HCT116 (cell line): Measurements from ENCODE around the gene CCDC146. TPM values are rescaled to one million over a fixed set of nuclear protein-coding genes. Genes with fewer than 3 reads are reported as not detected.

Experiments used
- ATAC-seq: fragments of 200-7000 bp; cut with Tn5 transposase; 2 replicates; pipeline ENCODE4 v1.9.1; 2020; ENCODE audit warnings: mild to moderate bottlenecking, moderate library complexity
- BruUV-seq: library from RNA; stranded (reverse); fragments of 400-500 nt; replicated peaks from 2 replicates; lab custom pipeline; 2021; lab: Mats Ljungman, UMichigan
- CTCF ChIA-PET: fragments of 300-600 bp; sonication (Branson Sonifier 250); formaldehyde crosslinking; loops from one replicate; lab custom pipeline; 2021; ENCODE audit warnings: antibody characterized with exemption; lab: Charles Lee
- POLR2A ChIA-PET: fragments of 300-600, 350-600 bp; sonication (Branson Sonifier 250); formaldehyde crosslinking; loops from one replicate; lab custom pipeline; 2021; ENCODE audit warnings: antibody characterized with exemption; lab: Charles Lee
- RAD21 ChIA-PET, 2 experiments: fragments of 300-600 bp; sonication (Branson Sonifier 250); formaldehyde crosslinking; loops; one replicate each; lab custom pipeline; 2023; ENCODE audit warnings: low total read pairs in 2 of 2; ENCODE audit not compliant: uncharacterized antibody in 2 of 2, unreplicated experiment in 2 of 2, low non-redundant PET in 1 of 2; lab: Charles Lee
- DNase-seq: peaks from one replicate; pipeline ENCODE4 v3.0.0-alpha.2; 2010; ENCODE audit warnings: low read depth, low spot score
- H2AFZ ChIP-seq: fragments of 200-600 bp; shearing (Covaris generic), sonication (generic); 2 replicates; pipeline ENCODE4 v1.6.1; 2017; ENCODE audit warnings: low read depth, mixed run types, mixed read lengths, antibody characterized with exemption, low read length; ENCODE audit not compliant: poor library complexity, severe bottlenecking
- H3K27ac ChIP-seq: 2 replicates; pipeline ENCODE4 v1.5.1; 2012; ENCODE audit warnings: low read depth, low read length
- H3K27me3 ChIP-seq: fragments of 200-600 bp; sonication (generic); 2 replicates; pipeline ENCODE4 v1.6.1; 2016; ENCODE audit warnings: mixed run types, low read length, mixed read lengths; ENCODE audit not compliant: insufficient read depth
- H3K36me3 ChIP-seq, 2 experiments: fragments of 200-500 bp in 1 of 2; fragments of 200-600 bp in 1 of 2; sonication (Bioruptor generic) in 1 of 2; sonication (generic) in 1 of 2; 2 replicates each; pipeline versions ENCODE4 v1.5.1 to v1.6.1; 2014 to 2016; ENCODE audit warnings: low read length in 2 of 2, inconsistent platforms in 1 of 2, mixed read lengths in 1 of 2, mixed run types in 1 of 2; ENCODE audit not compliant: insufficient read depth in 2 of 2, control insufficient read depth in 1 of 2
- H3K4me1 ChIP-seq, 2 experiments: fragments of 200-600 bp in 1 of 2; sonication (generic) in 1 of 2; 2 replicates each; pipeline versions ENCODE4 v1.5.1 to v1.6.1; 2012 to 2017; ENCODE audit warnings: low read length in 2 of 2, inconsistent platforms in 1 of 2, mild to moderate bottlenecking in 1 of 2, mixed read lengths in 1 of 2, mixed run types in 1 of 2, moderate library complexity in 1 of 2; ENCODE audit not compliant: insufficient read depth in 2 of 2, control insufficient read depth in 1 of 2
- H3K4me2 ChIP-seq: fragments of 200-600 bp; sonication (generic); 2 replicates; pipeline ENCODE4 v1.6.1; 2017; ENCODE audit warnings: mixed run types, low read length, mixed read lengths
- H3K4me3 ChIP-seq, 2 experiments: fragments of 200-600 bp in 1 of 2; sonication (generic) in 1 of 2; replicated peaks in 1 of 2; 2 replicates each; pipeline ENCODE4 v1.5.1; 2011 to 2016; ENCODE audit warnings: low read length in 2 of 2, control low read depth in 1 of 2, low read depth in 1 of 2, mild to moderate bottlenecking in 1 of 2, mixed read lengths in 1 of 2, mixed run types in 1 of 2
- H3K79me2 ChIP-seq: fragments of 200-600 bp; sonication (generic); 2 replicates; pipeline ENCODE4 v1.6.1; 2017; ENCODE audit warnings: mild to moderate bottlenecking, mixed run types, low read length, moderate library complexity, mixed read lengths; ENCODE audit not compliant: insufficient read depth
- H3K9ac ChIP-seq: fragments of 200-600 bp; sonication (generic); 2 replicates; pipeline ENCODE4 v1.6.1; 2016; ENCODE audit warnings: low read length, mixed read lengths
- H3K9me2 ChIP-seq: fragments of 200-600 bp; sonication (generic), shearing (Covaris generic); 2 replicates; pipeline ENCODE4 v1.6.1; 2017; ENCODE audit warnings: mixed run types, mild to moderate bottlenecking, moderate library complexity; ENCODE audit not compliant: insufficient read depth
- H3K9me3 ChIP-seq, 2 experiments: fragments of 200-500 bp in 1 of 2; fragments of 200-600 bp in 1 of 2; sonication (Bioruptor generic) in 1 of 2; sonication (generic) in 1 of 2; 2 replicates each; pipeline ENCODE4 v1.6.1; 2014 to 2017; ENCODE audit warnings: low read length in 2 of 2, mixed read lengths in 2 of 2, inconsistent platforms in 1 of 2, low read depth in 1 of 2, mild to moderate bottlenecking in 1 of 2, mixed run types in 1 of 2, moderate library complexity in 1 of 2; ENCODE audit not compliant: control insufficient read depth in 1 of 2, insufficient read depth in 1 of 2
- H4K20me1 ChIP-seq: fragments of 200-600 bp; sonication (generic), shearing (Covaris generic); 2 replicates; pipeline ENCODE4 v1.6.1; 2017; ENCODE audit warnings: mixed run types, mild to moderate bottlenecking, moderate library complexity; ENCODE audit not compliant: insufficient read depth
- CEBPB ChIP-seq: IDR thresholded peaks from 2 replicates; pipeline ENCODE4 v1.6.1; 2012; ENCODE audit warnings: low read depth
- EGR1 ChIP-seq: IDR thresholded peaks from 2 replicates; pipeline ENCODE4 v1.6.1; 2012; ENCODE audit warnings: low read depth
- ELF1 ChIP-seq: IDR thresholded peaks from 2 replicates; pipeline ENCODE4 v1.6.1; 2012; ENCODE audit warnings: low read depth, borderline replicate concordance
- EZH2phosphoT487 ChIP-seq: fragments of 200-600 bp; IDR thresholded peaks from 2 replicates; pipeline ENCODE4 v1.6.1; 2018; ENCODE audit warnings: antibody characterized with exemption, borderline replicate concordance
- FOSL1 ChIP-seq: IDR thresholded peaks from 2 replicates; pipeline ENCODE4 v1.6.1; 2012; ENCODE audit warnings: low read depth
- JUND ChIP-seq: IDR thresholded peaks from 2 replicates; pipeline ENCODE4 v1.6.1; 2012
- POLR2A ChIP-seq: IDR thresholded peaks from 2 replicates; pipeline ENCODE4 v1.7.0; 2011; ENCODE audit warnings: borderline replicate concordance; ENCODE audit not compliant: insufficient read depth, insufficient read length; ENCODE audit errors: extremely low read depth
- POLR2AphosphoS5 ChIP-seq: IDR thresholded peaks from 2 replicates; pipeline ENCODE4 v1.6.1; 2011; ENCODE audit warnings: mild to moderate bottlenecking, low read depth, low read length, moderate library complexity
- RAD21 ChIP-seq: IDR thresholded peaks from 2 replicates; pipeline ENCODE4 v1.6.1; 2012; ENCODE audit warnings: low read depth, mild to moderate bottlenecking
- REST ChIP-seq: IDR thresholded peaks from 2 replicates; pipeline ENCODE4 v1.6.1; 2012; ENCODE audit warnings: low read depth
- SIN3A ChIP-seq: IDR thresholded peaks from 2 replicates; pipeline ENCODE4 v1.6.1; 2012; ENCODE audit warnings: low read depth
- SP1 ChIP-seq: IDR thresholded peaks from 2 replicates; pipeline ENCODE4 v1.6.1; 2012; ENCODE audit warnings: low read depth
- SRF ChIP-seq: IDR thresholded peaks from 2 replicates; pipeline ENCODE4 v1.6.1; 2012; ENCODE audit warnings: low read depth
- TCF7L2 ChIP-seq: IDR thresholded peaks from 2 replicates; pipeline ENCODE4 v1.7.0; 2011; ENCODE audit warnings: borderline replicate concordance, inconsistent platforms; ENCODE audit not compliant: insufficient read depth, insufficient read length; ENCODE audit errors: extremely low read depth
- YY1 ChIP-seq: IDR thresholded peaks from 2 replicates; pipeline ENCODE4 v1.6.1; 2011; ENCODE audit warnings: low read length, low read depth, moderate library complexity, mild to moderate bottlenecking; ENCODE audit not compliant: insufficient replicate concordance; ENCODE audit errors: extremely low read depth
- ZFX ChIP-seq: fragments of 450-650 bp; IDR thresholded peaks from 2 replicates; pipeline ENCODE4 v1.6.1; 2017
- ZNF274 ChIP-seq: fragments of 200-500 bp; sonication (Bioruptor generic); IDR thresholded peaks from 2 replicates; pipeline ENCODE4 v1.6.1; 2014; ENCODE audit warnings: mild to moderate bottlenecking, low read depth, low read length, inconsistent platforms
- intact Hi-C: fragments of 100-400 bp; cut with micrococcal nuclease; formaldehyde crosslinking; loops from 2 replicates; pipeline ENCODE4 v1.10.0; 2022
- total RNA-seq: library from RNA; stranded (reverse); gene quantifications from one replicate; pipeline ENCODE4 v1.2.1, GENCODE V29; 2021; ENCODE audit not compliant: unreplicated experiment
- TF ChIP-seq, protein P1 (sequence below): IDR thresholded peaks from 2 replicates; pipeline ENCODE4 v1.6.1; 2012
- TF ChIP-seq, protein P2 (sequence below): IDR thresholded peaks from 2 replicates; pipeline ENCODE4 v1.6.1; 2011; ENCODE audit warnings: mild to moderate bottlenecking, low read length, moderate library complexity; ENCODE audit not compliant: insufficient replicate concordance; ENCODE audit errors: extremely low read depth
- TF ChIP-seq, protein P3 (sequence below): IDR thresholded peaks from 2 replicates; pipeline ENCODE4 v1.6.1; 2012

The CCDC146 gene
- total RNA-seq, 1 experiment from 2014 or later: 6.3 TPM

- no peak overlapping the region for H3K27ac ChIP-seq
- no peak overlapping the region for H3K9ac ChIP-seq
- intact Hi-C loops: loop anchor here (5.0 kb wide), 2 partner anchors 82 to 207 kb away; partner anchors contain the start of gene CCDC146
- H3K4me2 ChIP-seq: no peak overlapping the region
- H3K27me3 ChIP-seq: no peaks in the 10 kb centered on the region
- TF ChIP-seq REST (no peak), YY1 (no peak), EGR1 (no peak), ELF1 (no peak), ZFX (no peak), POLR2AphosphoS5 (no peak), SP1 (no peak), SRF (no peak), ZNF274 (no peak), TCF7L2 (no peak), JUND (no peak), SIN3A (no peak), EZH2phosphoT487 (no peak), POLR2A (no peak), CEBPB (no peak), FOSL1 (no peak), RAD21 (no peak)
- TF ChIP-seq, protein P1, sequence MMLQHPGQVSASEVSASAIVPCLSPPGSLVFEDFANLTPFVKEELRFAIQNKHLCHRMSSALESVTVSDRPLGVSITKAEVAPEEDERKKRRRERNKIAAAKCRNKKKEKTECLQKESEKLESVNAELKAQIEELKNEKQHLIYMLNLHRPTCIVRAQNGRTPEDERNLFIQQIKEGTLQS: no peak
- TF ChIP-seq, protein P2, sequence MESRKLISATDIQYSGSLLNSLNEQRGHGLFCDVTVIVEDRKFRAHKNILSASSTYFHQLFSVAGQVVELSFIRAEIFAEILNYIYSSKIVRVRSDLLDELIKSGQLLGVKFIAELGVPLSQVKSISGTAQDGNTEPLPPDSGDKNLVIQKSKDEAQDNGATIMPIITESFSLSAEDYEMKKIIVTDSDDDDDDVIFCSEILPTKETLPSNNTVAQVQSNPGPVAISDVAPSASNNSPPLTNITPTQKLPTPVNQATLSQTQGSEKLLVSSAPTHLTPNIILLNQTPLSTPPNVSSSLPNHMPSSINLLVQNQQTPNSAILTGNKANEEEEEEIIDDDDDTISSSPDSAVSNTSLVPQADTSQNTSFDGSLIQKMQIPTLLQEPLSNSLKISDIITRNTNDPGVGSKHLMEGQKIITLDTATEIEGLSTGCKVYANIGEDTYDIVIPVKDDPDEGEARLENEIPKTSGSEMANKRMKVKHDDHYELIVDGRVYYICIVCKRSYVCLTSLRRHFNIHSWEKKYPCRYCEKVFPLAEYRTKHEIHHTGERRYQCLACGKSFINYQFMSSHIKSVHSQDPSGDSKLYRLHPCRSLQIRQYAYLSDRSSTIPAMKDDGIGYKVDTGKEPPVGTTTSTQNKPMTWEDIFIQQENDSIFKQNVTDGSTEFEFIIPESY: no peak
- TF ChIP-seq, protein P3, sequence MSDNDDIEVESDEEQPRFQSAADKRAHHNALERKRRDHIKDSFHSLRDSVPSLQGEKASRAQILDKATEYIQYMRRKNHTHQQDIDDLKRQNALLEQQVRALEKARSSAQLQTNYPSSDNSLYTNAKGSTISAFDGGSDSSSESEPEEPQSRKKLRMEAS: no peak
- H3K9me2 ChIP-seq: no peaks in the 10 kb centered on the region
- no peaks in the 10 kb centered on the region for H3K36me3 ChIP-seq
- peaks cover 0 to 23% of the 10 kb centered on the region in 2 experiments; a peak in 2 of 4 replicates for H3K4me1 ChIP-seq
- DNase-seq (no peak), ATAC-seq (no peak)
- ChIA-PET RAD21 (interaction anchor here in 1 of 2 experiments (0.7 kb wide), 1 partner anchor 533 kb away, joined by 3 read pairs; no protein-coding TSS in a partner anchor), CTCF (no interaction called here), POLR2A (no interaction called here)
- no peak overlapping the region for H2AFZ ChIP-seq
- H3K9me3 ChIP-seq: no peaks in the 10 kb centered on the region
- BruUV-seq: no TSS peak
- no peaks in the 10 kb centered on the region for H3K79me2 ChIP-seq
- H4K20me1 ChIP-seq: no peaks in the 10 kb centered on the region
- H3K4me3 ChIP-seq: no peak overlapping the region
Observed at GRCh38 chr7:77329466-77330168, 207.2 kb downstream of the CCDC146 start.
